Activated naive CD8-positive, alpha-beta T cell treated with anti-CD3 and anti-CD28 coated beads for 36 hours (primary cell): ENCODE measurements around the gene VTCN1. TPM values are rescaled to one million over a fixed set of nuclear protein-coding genes. Genes with fewer than 3 reads are reported as not detected.

Experiments used
- DNase-seq: peaks from one replicate; pipeline ENCODE4 v3.0.0; 2021
- H3K27ac Mint-ChIP-seq: one replicate; pipeline ENCODE4 v1.8.0; 2022; ENCODE audit warnings: mild to moderate bottlenecking, moderate library complexity, mixed read lengths
- H3K27me3 Mint-ChIP-seq: one replicate; pipeline ENCODE4 v1.8.0; 2022; ENCODE audit warnings: mild to moderate bottlenecking, mixed read lengths
- H3K36me3 Mint-ChIP-seq: one replicate; pipeline ENCODE4 v1.8.0; 2021; ENCODE audit warnings: mild to moderate bottlenecking, mixed read lengths
- H3K4me1 Mint-ChIP-seq: one replicate; pipeline ENCODE4 v1.8.0; 2021; ENCODE audit warnings: mixed read lengths
- H3K4me3 Mint-ChIP-seq: one replicate; pipeline ENCODE4 v1.8.0; 2022; ENCODE audit warnings: mild to moderate bottlenecking, moderate library complexity, mixed read lengths
- H3K9me3 Mint-ChIP-seq: one replicate; pipeline ENCODE4 v1.8.0; 2022; ENCODE audit warnings: mixed read lengths
- total RNA-seq, 2 experiments: library from RNA; stranded (reverse); gene quantifications; one replicate each; pipeline ENCODE4 v1.2.3, GENCODE V29; 2021

Gene VTCN1
- total RNA-seq, 2 experiments from 2014 or later, result not detected

DNA sequence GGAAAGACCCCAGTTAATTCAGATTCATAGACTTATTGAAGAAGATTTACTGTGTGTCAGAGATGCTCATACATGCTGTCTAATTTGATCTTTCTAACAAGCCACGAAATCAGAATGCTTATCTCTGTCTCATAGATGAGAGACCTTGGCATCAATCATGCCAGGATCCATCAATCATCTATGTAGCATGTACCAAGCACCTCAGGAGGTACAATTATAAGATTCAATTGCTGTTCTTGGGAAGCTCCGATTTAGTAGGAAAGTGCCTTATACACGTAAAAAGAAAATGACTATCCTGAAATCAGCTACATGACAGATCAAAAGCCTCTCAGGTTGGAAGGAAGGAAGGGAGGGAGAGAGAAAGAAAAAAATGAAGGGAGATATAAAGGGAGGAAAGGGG lies 18.5 kb upstream of the VTCN1 start:
- no peaks in the 10 kb centered on the region for H3K36me3 Mint-ChIP-seq
- peaks cover 3% of the 10 kb centered on the region for H3K27me3 Mint-ChIP-seq
- peaks cover 2% of the 10 kb centered on the region for H3K9me3 Mint-ChIP-seq
- H3K4me1 Mint-ChIP-seq, result no peaks in the 10 kb centered on the region
- DNase-seq, result no peak
- no peak overlapping the region for H3K4me3 Mint-ChIP-seq
- H3K27ac Mint-ChIP-seq, result no peak overlapping the region

DNA sequence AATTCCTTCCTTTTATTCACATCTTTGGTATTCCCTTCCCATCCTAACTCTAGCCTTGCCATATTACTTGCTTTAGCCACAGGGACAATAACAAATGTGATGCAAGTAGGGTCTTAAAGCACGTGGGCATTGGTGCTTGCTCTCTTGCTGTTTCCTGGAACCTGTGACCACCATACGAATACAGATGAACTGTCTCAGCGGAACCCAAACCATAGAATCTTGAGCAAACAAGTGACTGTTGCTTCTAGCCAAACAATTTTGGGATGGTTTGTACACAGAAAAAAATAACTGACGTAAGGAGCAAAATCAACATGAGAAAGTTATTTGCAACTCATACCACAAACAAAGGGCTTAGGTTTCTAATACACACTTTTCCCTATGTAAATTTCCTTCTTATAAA lies 15.2 kb upstream of the VTCN1 start:
- Mint-ChIP-seq H3K27ac (no peak overlapping the region), H3K4me3 (no peak overlapping the region), H3K9me3 (peaks cover 4% of the 10 kb centered on the region)

DNA sequence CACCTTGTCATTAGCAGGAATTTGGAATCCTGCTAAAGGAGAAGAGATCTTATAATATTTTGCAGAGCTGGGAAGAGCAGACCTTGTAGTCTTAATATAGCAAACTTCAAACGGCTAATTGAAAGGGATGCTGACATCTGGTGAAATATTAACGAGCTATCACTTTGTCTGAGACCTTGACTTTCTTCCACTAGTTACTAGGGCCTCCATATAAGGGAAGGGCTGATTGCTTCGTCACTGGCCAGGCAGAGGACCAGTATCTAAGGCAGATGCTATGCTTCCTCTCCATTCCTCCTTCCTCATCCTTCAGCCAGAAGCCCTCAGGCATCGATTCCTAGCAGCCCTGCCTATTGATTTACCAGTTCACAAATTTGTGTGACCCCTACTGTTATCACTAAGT lies 6.0 kb upstream of the VTCN1 start:
- Mint-ChIP-seq H3K27ac (no peak overlapping the region), H3K9me3 (peaks cover 10% of the 10 kb centered on the region)

More for the DNA sequence above, 15.2 kb upstream of the VTCN1 start:
- peaks cover 3% of the 10 kb centered on the region for H3K27me3 Mint-ChIP-seq
- DNase-seq, result no peak
- H3K36me3 Mint-ChIP-seq, result no peaks in the 10 kb centered on the region
- no peaks in the 10 kb centered on the region for H3K4me1 Mint-ChIP-seq

DNA sequence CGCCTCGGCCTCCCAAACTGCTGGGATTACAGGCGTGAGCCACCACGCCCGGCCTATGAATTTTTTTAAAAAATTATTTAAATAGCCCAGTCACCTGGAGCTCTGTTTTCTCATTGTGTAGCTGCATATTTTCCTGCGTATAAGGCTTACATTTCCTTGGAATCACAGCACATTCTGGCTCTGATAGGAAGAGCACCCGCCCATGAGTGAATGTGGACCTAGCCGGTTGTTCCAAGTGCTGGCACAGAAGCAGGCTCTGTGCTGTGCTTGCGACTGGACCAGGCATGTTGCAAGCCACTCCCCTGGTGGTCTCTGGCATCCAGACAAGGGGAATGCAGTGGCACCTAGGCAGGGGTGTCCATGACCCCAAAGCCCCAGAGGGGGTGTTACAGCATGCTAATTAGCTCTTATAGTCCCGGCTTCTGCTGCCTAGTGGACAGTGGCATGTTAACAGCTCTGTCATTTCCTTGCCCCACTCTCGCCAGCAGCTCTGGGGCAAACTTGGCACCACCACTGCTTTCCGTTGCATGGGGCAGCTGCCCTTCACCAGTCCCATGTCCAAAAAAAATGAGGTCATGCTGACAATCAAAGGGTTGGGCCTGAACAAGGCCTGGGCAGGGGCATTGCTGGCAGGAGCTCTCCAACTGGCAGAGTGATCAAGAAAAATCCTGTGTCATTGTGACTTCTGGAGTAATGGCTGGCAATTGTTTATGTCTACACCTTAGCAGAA lies 5.2 kb upstream of the VTCN1 start:
- no peak overlapping the region for H3K27ac Mint-ChIP-seq
- peaks cover 1% of the 10 kb centered on the region for H3K36me3 Mint-ChIP-seq
- no peak for DNase-seq
- no peaks in the 10 kb centered on the region for H3K4me1 Mint-ChIP-seq
- peaks cover 6% of the 10 kb centered on the region for H3K27me3 Mint-ChIP-seq
- H3K9me3 Mint-ChIP-seq, result peaks cover 6% of the 10 kb centered on the region
- no peak overlapping the region for H3K4me3 Mint-ChIP-seq

More for the DNA sequence above, 6.0 kb upstream of the VTCN1 start:
- H3K4me3 Mint-ChIP-seq, result no peak overlapping the region
- DNase-seq, result no peak
- H3K27me3 Mint-ChIP-seq, result peaks cover 6% of the 10 kb centered on the region
- no peaks in the 10 kb centered on the region for H3K4me1 Mint-ChIP-seq
- H3K36me3 Mint-ChIP-seq, result peaks cover 1% of the 10 kb centered on the region

DNA sequence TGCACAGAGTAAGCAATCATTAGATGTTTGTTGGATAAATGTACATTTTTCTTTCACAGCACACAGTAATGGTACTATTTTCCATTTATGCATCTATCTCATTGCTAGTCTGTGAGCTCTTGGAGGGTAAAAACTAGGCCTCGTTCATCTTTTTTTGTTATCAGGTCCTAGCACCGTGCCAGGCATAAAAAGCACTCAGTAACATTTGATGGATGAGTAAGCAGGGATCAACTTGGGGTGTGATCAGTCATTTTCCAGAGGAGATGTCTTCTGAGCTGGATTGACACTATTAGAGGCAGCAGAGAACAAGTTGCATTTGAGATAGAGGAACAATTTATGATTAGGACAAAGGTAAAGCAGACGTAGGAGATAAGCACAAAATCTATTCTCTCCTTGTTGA lies 4.3 kb upstream of the VTCN1 start:
- no peak overlapping the region for H3K27ac Mint-ChIP-seq
- H3K4me3 Mint-ChIP-seq, result no peak overlapping the region
- H3K4me1 Mint-ChIP-seq, result no peaks in the 10 kb centered on the region
- H3K36me3 Mint-ChIP-seq, result peaks cover 1% of the 10 kb centered on the region
- H3K27me3 Mint-ChIP-seq, result peaks cover 6% of the 10 kb centered on the region
- DNase-seq, result no peak
- peaks cover 4% of the 10 kb centered on the region for H3K9me3 Mint-ChIP-seq

DNA sequence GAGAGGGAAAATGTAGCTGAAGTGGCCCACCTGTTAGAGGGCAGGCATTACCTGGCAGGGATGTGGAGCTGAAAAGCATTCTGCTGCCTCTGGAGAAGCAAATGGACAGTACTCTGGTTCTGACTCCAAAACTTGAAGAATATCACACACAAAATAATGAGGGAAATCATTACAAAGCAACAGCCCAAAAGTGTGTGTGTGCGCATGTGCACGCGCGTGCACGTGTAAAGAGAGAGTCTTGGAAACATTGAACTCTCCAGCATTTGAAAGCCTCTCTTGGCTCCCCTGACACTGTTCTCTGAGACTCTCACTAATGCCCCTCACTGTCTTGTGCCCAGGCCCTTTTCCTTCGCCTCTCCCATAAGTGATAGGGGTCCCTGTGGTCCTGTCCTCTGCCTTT lies 2.3 kb upstream of the VTCN1 start:
- DNase-seq, result no peak
- H3K4me1 Mint-ChIP-seq, result no peaks in the 10 kb centered on the region
- H3K27ac Mint-ChIP-seq, result no peak overlapping the region
- peaks cover 1% of the 10 kb centered on the region for H3K36me3 Mint-ChIP-seq
- H3K4me3 Mint-ChIP-seq, result no peak overlapping the region
- peaks cover 4% of the 10 kb centered on the region for H3K9me3 Mint-ChIP-seq
- H3K27me3 Mint-ChIP-seq, result no peaks in the 10 kb centered on the region

DNA sequence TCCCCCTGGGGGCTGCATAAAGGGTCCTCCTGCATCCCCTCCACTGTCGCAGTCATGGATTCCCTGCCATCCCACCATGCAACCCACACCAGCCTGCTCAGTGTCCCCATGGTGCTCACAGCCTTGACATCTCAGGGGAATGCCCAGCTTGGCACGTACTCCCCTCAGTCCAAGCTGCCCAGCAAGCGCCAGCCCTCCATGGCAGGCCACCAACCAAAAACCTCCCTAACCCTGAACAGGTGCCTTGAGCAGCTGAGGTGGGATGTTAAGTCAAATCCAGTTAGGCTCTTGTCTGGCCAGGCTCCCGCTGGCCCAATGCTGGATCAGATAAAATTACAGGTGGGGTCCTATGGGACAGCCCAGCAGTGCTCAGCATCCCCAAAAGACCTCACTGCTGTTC lies 341 bp downstream of the VTCN1 start:
- Mint-ChIP-seq H3K36me3 (no peaks in the 10 kb centered on the region), H3K9me3 (no peaks in the 10 kb centered on the region), H3K4me1 (no peaks in the 10 kb centered on the region), H3K4me3 (no peak overlapping the region), H3K27ac (no peak overlapping the region), H3K27me3 (peaks cover 7% of the 10 kb centered on the region)
- DNase-seq, result no peak

DNA sequence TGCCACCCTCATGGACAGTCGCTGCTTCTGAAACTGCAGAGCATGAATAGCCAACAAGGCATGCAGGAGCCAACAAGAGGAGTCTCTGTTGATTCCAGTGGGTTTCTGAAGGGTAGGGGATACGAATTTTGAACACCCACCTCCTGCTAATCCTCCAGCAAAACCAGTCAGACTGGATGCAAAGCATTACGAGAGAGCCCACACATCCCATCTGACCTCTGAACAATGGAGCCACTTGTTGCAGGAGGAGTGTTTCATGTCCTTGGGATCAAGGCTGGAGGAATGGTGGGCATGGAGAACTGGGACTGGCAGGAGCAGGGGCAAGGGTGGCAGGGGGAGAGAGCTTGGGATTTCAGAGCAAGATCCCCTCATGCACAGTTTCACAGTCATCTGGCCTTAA lies 1.6 kb downstream of the VTCN1 start:
- H3K4me3 Mint-ChIP-seq, result no peak overlapping the region
- DNase-seq, result no peak

DNA sequence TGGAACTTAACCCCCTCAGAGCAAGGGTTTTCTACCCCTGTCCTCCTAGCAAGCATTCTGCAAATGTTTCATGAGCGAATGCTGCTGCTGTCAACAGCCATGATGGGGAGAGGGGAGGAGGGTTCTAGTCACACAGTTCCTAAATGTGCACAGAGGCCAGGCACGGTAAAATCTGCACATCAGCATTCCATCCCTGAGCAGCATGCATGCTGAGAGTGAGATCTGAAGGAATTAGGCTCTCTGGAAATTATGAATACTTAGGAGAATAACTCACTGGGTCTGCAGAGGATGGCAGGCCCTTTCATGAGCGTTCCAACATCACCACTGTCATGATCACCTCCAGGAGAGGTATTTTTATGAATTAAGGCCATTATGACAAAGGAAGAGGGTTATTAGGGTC lies 2.1 kb downstream of the VTCN1 start:
- H3K36me3 Mint-ChIP-seq, result no peaks in the 10 kb centered on the region
- no peaks in the 10 kb centered on the region for H3K9me3 Mint-ChIP-seq
- H3K27ac Mint-ChIP-seq, result no peak overlapping the region
- no peaks in the 10 kb centered on the region for H3K4me1 Mint-ChIP-seq
- DNase-seq, result no peak
- peaks cover 7% of the 10 kb centered on the region for H3K27me3 Mint-ChIP-seq
- H3K4me3 Mint-ChIP-seq, result no peak overlapping the region

More for the DNA sequence above, 1.6 kb downstream of the VTCN1 start:
- Mint-ChIP-seq H3K27ac (no peak overlapping the region), H3K4me1 (no peaks in the 10 kb centered on the region), H3K36me3 (no peaks in the 10 kb centered on the region), H3K27me3 (peaks cover 7% of the 10 kb centered on the region), H3K9me3 (no peaks in the 10 kb centered on the region)

DNA sequence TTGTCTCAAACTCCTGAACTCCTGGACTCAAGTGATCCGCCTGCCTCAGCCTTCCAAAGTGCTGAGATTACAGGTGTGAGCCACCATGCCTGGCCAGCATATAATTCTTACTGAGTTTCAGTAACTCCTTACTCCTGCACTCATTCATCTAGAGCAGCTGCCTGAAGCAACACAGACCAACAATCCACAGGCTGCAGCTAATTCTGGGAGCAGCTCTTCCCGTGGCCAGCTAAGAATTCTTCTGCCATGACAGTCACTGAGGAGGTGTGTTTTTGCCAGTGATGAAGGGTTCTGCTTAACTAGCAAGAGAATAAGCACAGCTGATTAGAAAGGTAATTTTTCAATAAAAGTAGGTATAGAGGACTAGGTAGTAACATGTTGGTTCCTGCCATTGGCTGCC lies 5.4 kb downstream of the VTCN1 start:
- H3K27me3 Mint-ChIP-seq, result peaks cover 10% of the 10 kb centered on the region
- H3K36me3 Mint-ChIP-seq, result no peaks in the 10 kb centered on the region

DNA sequence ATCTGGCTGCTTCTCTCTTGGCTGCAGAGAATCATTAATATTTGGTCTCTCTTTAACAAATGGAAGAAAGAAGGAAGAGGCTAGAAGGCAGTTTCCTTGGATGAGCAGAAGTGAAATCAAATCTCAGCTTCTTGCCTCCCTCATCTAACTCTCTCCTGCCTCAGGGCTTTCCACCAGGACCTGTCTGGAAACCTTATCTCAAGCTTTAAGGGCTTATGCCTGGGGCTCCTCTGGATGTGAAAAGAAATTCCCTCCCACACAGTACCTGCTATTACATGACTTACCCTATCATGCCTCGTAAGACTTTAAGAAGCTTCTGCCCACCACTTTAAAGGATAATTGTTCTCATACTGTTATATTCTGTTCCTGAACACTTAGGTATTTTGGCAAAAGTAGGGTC lies 8.9 kb downstream of the VTCN1 start:
- no peaks in the 10 kb centered on the region for H3K36me3 Mint-ChIP-seq
- no peaks in the 10 kb centered on the region for H3K9me3 Mint-ChIP-seq
- no peak overlapping the region for H3K27ac Mint-ChIP-seq
- DNase-seq, result no peak
- H3K4me1 Mint-ChIP-seq, result no peaks in the 10 kb centered on the region
- H3K4me3 Mint-ChIP-seq, result no peak overlapping the region
- H3K27me3 Mint-ChIP-seq, result peaks cover 7% of the 10 kb centered on the region

More for the DNA sequence above, 5.4 kb downstream of the VTCN1 start:
- H3K9me3 Mint-ChIP-seq, result no peaks in the 10 kb centered on the region
- no peak overlapping the region for H3K27ac Mint-ChIP-seq
- no peak for DNase-seq
- H3K4me1 Mint-ChIP-seq, result no peaks in the 10 kb centered on the region
- H3K4me3 Mint-ChIP-seq, result no peak overlapping the region

DNA sequence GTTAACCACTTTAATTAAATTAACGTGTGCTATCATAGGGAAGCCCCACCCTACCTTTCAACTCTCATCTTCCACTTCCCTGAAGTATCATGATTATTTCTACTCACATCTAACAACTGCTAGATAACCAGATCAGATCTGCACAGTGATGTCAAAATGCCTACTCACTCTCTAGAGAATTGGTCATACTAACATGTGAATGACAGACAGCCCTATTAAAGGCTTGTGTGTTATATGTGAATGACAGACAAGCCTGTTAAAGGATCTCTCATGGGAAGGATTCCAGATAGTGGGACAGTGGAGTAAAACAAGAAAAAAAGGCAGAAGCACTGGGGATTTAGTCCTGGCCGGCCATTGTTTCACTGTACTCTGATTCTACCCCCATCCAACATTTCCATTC lies 12.6 kb downstream of the VTCN1 start:
- no peak overlapping the region for H3K4me3 Mint-ChIP-seq

DNA sequence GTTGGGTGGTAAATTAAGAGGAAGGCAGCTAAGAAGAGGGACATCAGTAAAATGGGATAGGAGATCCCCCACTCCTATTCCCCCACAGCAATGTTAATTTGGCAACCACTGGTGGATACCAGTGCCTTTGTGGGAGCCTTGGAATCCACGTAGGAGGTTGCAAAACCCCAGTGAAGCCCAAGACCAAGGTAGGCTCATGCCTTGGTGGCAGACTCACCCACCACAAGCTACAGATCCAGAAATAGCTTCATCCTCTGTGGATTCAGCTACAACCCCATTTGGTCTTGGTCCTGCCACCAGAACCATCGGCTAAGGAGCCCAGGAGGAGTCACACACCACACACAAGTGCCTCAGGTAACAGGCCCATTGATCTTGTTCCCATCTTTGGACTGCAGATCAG lies 21.0 kb downstream of the VTCN1 start:
- no peak overlapping the region for H3K4me3 Mint-ChIP-seq
- peaks cover 6% of the 10 kb centered on the region for H3K9me3 Mint-ChIP-seq
- peaks cover 1% of the 10 kb centered on the region for H3K36me3 Mint-ChIP-seq
- H3K4me1 Mint-ChIP-seq, result no peaks in the 10 kb centered on the region
- peaks cover 7% of the 10 kb centered on the region for H3K27me3 Mint-ChIP-seq
- DNase-seq, result no peak
- H3K27ac Mint-ChIP-seq, result no peak overlapping the region

More for the DNA sequence above, 12.6 kb downstream of the VTCN1 start:
- no peak overlapping the region for H3K27ac Mint-ChIP-seq
- no peak for DNase-seq
- H3K9me3 Mint-ChIP-seq, result no peaks in the 10 kb centered on the region
- no peaks in the 10 kb centered on the region for H3K4me1 Mint-ChIP-seq
- H3K36me3 Mint-ChIP-seq, result no peaks in the 10 kb centered on the region
- H3K27me3 Mint-ChIP-seq, result peaks cover 7% of the 10 kb centered on the region

DNA sequence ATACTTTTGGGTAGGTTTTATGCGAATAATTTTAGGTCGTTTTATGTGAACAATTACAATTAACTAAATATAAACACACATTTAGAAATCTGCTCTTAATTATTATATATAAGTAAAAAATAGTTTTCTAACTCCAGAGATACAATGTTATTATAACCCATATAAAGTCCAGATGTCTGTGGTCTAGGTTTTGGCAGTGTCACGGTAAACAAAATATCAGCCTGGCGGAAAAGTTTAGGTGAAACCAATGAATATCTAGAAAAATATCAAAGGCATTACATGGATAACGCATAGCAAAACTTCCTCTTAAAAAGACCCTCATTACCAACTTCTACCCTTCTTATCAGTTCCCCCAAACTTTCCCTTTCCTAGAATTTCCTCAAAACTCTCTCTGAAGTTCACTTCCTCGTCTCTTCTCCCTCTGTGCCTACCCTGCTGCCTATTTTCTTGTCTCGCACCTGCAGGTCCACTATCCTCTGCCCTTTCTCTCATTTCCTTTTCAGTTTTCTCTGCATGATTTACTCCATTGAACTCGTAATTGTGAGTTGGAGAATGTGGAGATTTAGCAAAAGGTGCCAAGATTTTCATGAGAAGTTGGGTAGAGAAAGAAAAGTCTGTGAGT lies 21.8 kb downstream of the VTCN1 start:
- peaks cover 6% of the 10 kb centered on the region for H3K9me3 Mint-ChIP-seq
- no peak for DNase-seq
- peaks cover 7% of the 10 kb centered on the region for H3K27me3 Mint-ChIP-seq
- no peak overlapping the region for H3K27ac Mint-ChIP-seq
- no peaks in the 10 kb centered on the region for H3K4me1 Mint-ChIP-seq
- no peak overlapping the region for H3K4me3 Mint-ChIP-seq
- peaks cover 1% of the 10 kb centered on the region for H3K36me3 Mint-ChIP-seq

DNA sequence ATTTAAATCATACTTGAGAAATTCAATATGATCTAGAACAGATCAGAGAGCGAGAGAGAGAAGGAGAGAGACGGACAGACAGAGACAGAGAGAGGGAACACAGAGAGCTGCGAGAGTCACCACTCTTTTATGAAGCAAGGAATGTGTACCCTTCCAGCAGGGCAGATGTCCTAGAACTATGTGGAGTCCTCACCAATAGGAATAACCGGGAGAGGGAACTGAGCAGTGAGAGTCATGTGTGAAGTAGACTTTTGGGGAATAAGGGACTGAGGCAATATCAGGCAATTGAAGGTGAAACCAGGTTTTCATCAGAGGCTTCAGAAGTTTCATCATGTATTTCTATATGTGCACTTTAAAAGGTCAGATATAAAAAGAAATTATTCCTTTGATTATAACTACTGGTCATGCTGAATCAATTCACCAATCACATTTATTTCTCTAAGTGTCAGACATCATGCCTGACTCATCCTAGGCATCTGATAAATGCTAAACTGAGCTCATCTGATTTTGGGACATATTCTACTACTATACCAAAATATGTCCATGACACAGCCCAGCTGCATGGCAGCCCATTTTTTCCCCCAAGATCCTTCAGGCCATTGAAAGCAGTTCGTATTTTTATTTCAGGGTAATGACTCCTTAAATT lies 22.4 kb downstream of the VTCN1 start:
- H3K4me3 Mint-ChIP-seq, result no peak overlapping the region
- H3K36me3 Mint-ChIP-seq, result peaks cover 1% of the 10 kb centered on the region
- peaks cover 6% of the 10 kb centered on the region for H3K9me3 Mint-ChIP-seq
- H3K4me1 Mint-ChIP-seq, result no peaks in the 10 kb centered on the region
- H3K27ac Mint-ChIP-seq, result no peak overlapping the region
- peaks cover 7% of the 10 kb centered on the region for H3K27me3 Mint-ChIP-seq
- no peak for DNase-seq
